Suppressor macrophage treated with lipopolysaccharide for 4 hours (primary cell): Measurements from ENCODE around the gene IGSF22.

Source experiments
- DNase-seq: peaks from one replicate; pipeline ENCODE4 v3.0.0-alpha.2; 2020

The IGSF22 gene

GRCh38 chr11:18726040-18726439 is at the start of gene IGSF22:
TSS of gene IGSF22 (minus strand) at chr11:18726188. CDS start at chr11:18724236, 1,952 bp downstream.
- DNase-seq: no peak

GRCh38 chr11:18774801-18775200 is 48.8 kb upstream of the IGSF22 start:
- DNase-seq: no peak

- no peak for DNase-seq
These were observed 47.7 kb upstream of the IGSF22 start for GRCh38 chr11:18773681-18774080.

- DNase-seq: no peak
These were observed 47.1 kb upstream of the IGSF22 start for GRCh38 chr11:18773104-18773503.

- no peak for DNase-seq
These were observed 46.2 kb upstream of the IGSF22 start for GRCh38 chr11:18772211-18772610.

GRCh38 chr11:18771266-18772035 is 45.5 kb upstream of the IGSF22 start:
- DNase-seq: no peak

GRCh38 chr11:18770479-18771125 is 44.6 kb upstream of the IGSF22 start:
- no peak for DNase-seq

GRCh38 chr11:18769802-18770456 is 43.9 kb upstream of the IGSF22 start:
- no peak for DNase-seq

- no peak for DNase-seq
These were observed 43.0 kb upstream of the IGSF22 start for GRCh38 chr11:18768978-18769377.

- peak; percentile 20 for DNase-seq
These were observed 42.5 kb upstream of the IGSF22 start for GRCh38 chr11:18768472-18768901.

- DNase-seq: no peak
These were observed 40.0 kb upstream of the IGSF22 start for GRCh38 chr11:18766015-18766414.

GRCh38 chr11:18765554-18765953 is 39.6 kb upstream of the IGSF22 start:
- no peak for DNase-seq

GRCh38 chr11:18761741-18762140 is 35.8 kb upstream of the IGSF22 start:
- no peak for DNase-seq

- no peak for DNase-seq
These were observed 35.2 kb upstream of the IGSF22 start for GRCh38 chr11:18761144-18761543.

GRCh38 chr11:18757811-18758210 is 31.8 kb upstream of the IGSF22 start:
- DNase-seq: no peak

- DNase-seq: no peak
These were observed 30.9 kb upstream of the IGSF22 start for GRCh38 chr11:18756889-18757288.

- DNase-seq: no peak
These were observed 28.3 kb upstream of the IGSF22 start for GRCh38 chr11:18754308-18754707.

- no peak for DNase-seq
These were observed 26.5 kb upstream of the IGSF22 start for GRCh38 chr11:18752502-18752901.

GRCh38 chr11:18750944-18751343 is 25.0 kb upstream of the IGSF22 start:
- no peak for DNase-seq

GRCh38 chr11:18749681-18750319 is 23.8 kb upstream of the IGSF22 start:
- DNase-seq: peak; percentile 37

- no peak for DNase-seq
These were observed 22.9 kb upstream of the IGSF22 start for GRCh38 chr11:18748766-18749365.

- no peak for DNase-seq
These were observed 19.3 kb upstream of the IGSF22 start for GRCh38 chr11:18745251-18745650.

- DNase-seq: no peak
These were observed 18.0 kb upstream of the IGSF22 start for GRCh38 chr11:18743900-18744514.
